Measurements from ENCODE around the gene GPHN.

The GPHN gene

GRCh38 chr14:67172520-67172919 lies 664.6 kb downstream of the GPHN start:
- DNase-seq: no peak

- no peak for DNase-seq
Measured at GRCh38 chr14:67173719-67174118, 665.8 kb downstream of the GPHN start.

GRCh38 chr14:67186172-67186768 lies 678.3 kb downstream of the GPHN start:
- DNase-seq: no peak

DNA sequence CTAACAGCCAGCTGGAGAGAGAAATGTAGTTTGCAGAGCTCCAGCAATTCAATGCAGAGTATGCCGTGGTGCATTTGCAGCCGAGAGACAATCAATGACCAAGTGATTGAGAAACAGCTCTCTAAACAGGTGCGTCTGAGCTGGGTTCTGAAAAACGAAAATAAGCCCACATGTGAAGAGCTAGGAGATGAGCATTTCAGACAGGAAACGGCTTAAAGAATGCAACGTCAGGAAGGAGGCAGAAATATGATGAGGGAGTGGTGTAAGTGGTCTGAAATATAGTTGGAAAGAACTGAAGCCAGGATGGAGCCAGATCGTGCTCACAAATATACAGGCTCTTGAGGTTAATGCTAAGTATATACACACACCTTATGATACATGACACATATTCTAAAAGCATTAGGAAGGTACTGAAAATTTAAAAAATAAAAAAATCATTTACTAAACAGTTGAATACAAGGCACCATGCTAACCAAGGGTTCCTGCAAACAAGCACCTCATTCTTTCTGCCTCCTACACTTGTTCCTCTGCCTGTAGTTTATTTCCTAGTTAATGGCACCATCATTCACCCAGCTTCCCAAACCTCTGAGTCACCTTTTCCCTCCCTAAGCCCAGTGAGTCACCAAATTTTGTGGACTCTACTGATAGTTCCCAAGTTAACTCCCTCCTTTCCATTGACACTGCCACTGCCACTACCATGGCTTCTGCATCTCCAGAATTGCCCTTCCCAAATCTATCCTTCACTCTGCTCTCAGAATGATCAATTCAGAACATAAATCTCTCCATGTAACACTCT lies 679.0 kb downstream of the GPHN start:
- DNase-seq: peak; percentile 14

GRCh38 chr14:67187826-67188225 lies 679.9 kb downstream of the GPHN start:
- DNase-seq: no peak

GRCh38 chr14:67188326-67188725 lies 680.4 kb downstream of the GPHN start:
- no peak for DNase-seq

- DNase-seq: no peak
Measured at GRCh38 chr14:67191768-67192290, 683.9 kb downstream of the GPHN start.

GRCh38 chr14:67192366-67192765 lies 684.4 kb downstream of the GPHN start:
- DNase-seq: no peak

GRCh38 chr14:67195279-67195678 lies 687.3 kb downstream of the GPHN start:
- DNase-seq: no peak

DNA sequence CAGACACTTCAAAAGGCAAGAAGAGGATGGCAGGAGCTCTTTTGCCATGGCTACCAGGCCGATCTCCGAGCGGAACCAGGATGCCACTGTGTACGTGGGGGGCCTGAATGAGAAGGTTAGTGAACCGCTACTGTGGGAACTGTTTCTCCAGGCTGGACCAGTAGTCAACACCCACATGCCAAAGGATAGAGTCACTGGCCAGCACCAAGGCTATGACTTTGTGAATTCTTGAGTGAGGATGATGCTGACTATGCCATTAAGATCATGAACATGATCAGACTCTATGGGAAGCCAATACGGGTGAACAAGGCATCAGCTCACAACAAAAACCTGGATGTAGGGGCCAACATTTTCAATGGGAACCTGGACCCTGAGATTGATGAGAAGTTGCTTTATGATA lies 691.1 kb downstream of the GPHN start:
- DNase-seq: no peak

DNA sequence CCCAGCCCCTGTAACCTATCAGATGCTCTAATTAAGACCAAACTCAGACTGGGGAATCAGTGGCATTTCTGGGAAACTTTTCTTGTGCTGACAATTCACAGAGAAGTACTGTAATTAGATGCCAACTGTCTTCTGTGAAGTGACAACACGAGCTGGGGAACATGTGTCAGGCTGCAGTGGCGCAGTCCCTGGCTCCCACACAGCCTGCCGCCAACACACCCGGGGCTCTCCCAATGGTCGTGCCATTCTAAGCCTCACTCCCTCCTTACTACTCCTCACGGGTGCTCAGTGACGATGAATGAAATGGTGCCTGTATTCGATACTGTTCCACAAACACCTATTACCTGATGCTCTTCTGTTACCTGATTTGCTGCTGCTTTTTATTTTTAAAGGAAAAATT lies 699.9 kb downstream of the GPHN start:
- no peak for DNase-seq

GRCh38 chr14:67218126-67218525 lies 710.2 kb downstream of the GPHN start:
- DNase-seq: no peak

GRCh38 chr14:67221248-67221981 lies 713.5 kb downstream of the GPHN start:
- DNase-seq: no peak

- DNase-seq: no peak
Measured at GRCh38 chr14:67221982-67222328, 714.0 kb downstream of the GPHN start.

- no peak for DNase-seq
Measured at GRCh38 chr14:67225523-67225922, 717.6 kb downstream of the GPHN start.

- no peak for DNase-seq
Measured at GRCh38 chr14:67228325-67228984, 720.5 kb downstream of the GPHN start.

All from NCI-H2227 treated with DMSO at 0.1 percent for 48 hours (cell line).